ENCODE measurements around the gene PMEPA1. TPM values are rescaled to one million over a fixed set of nuclear protein-coding genes. Genes with fewer than 3 reads are reported as not detected.

PMEPA1 gene
- polyA plus RNA-seq (2011; rRNA removed) (131 and 150 TPM in 2 replicates), polyA plus RNA-seq (2017; fragmentation: RNase III; extraction: RNeasy Plus Mini Kit Qiagen cat#74134 plus additional on column Dnase treatment) (114 to 152 TPM (median 147 TPM) in 3 replicates), polyA minus RNA-seq (2011; rRNA and poly(A)+ RNA removed) (151 and 188 TPM in 2 replicates)
- 145 and 229 TPM in 2 replicates for polyA plus RNA-seq (2012; cell fraction: cytosol; rRNA removed)
- polyA plus RNA-seq (2012; cell fraction: nucleus; rRNA removed), result 263 and 339 TPM in 2 replicates

DNA sequence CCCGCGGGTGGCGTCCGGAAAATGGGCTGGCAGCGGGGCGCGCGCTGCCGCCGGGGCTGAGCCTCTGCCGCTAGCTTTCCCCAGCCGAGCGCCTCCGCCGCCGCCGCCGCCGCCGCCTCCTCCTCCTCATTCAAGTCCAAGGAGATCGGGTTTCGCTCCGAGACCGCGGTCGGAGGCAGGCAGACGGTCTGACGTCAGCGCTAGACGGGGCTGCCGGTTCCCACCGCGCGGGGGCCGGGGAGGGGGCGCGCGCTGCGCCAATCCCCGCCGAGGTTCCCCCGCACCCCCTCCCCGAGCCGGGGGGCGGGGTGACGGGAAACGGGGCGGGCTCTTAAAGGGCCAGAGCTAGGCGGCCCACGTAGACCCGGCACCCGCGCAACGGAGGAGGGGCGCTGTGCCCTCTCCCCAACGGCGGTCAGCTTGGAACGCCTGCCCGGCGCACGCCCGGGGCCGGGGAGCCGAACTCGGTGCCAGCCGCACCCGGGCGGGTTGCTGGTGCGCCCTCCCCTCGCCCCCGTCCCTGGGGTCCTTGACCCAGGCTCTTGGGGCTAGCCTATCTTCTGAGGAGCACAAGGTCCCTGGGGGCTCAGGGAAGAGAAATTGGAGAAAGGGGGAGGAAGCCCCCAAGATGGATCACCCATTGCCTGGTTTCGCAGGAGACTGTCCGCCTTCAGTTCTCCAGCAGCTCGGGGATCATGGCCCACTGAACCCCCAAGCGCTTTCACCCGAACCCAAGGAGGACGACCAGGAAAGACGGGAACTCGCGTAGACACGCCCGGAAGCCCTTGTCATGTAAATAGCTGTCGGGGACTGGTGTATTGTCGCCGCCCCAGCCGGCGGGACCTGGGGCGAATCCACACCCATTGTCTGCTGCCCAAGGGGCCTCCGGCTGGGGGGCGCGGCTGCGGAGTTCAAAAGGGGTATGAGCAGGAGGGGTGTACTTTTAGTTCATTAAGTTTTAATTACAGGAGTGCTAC, at the start of gene PMEPA1:
Gene PMEPA1 (minus strand): TSS at position 193 of the 977 bp plus-strand sequence. CDS start 433 bp downstream, outside the sequence.
- ATAC-seq (peak; percentile 73 to 83), DNase-seq (ENCODE audit: low read depth in 1 of 2, low spot score in 1 of 2) (peak; percentile 89 to 94), FAIRE-seq (no peak)
- WGBS (ENCODE audit: missing lambda C conversion rate), result 5% methylated on average over 6 of the region's 92 CpGs
- Histone ChIP-seq H3K9me3 (no peaks in the 10 kb centered on the region), H3K4me2 (peak within 1 kb of the TSS; percentile 90), H3K4me3 (peak within 1 kb of the TSS; percentile 81), H3K27ac (peak within 1 kb of the TSS; percentile 97 to 98), H3K4me1 (peaks cover 64% of the 10 kb centered on the region)
- ChIA-PET POLR2A (interaction anchor here (0.6 to 5.6 kb wide), 21 partner anchors 9 to 469 kb away, joined by 3 to 78 read pairs (median 8); no protein-coding TSS in a partner anchor), CTCF (interaction anchor here (0.8 to 4.0 kb wide), 22 partner anchors 10 to 499 kb away, joined by 3 to 27 read pairs (median 4); no protein-coding TSS in a partner anchor)
- TF ChIP-seq CHD4 (IDR thresholded peaks at IDR 0.05; ENCODE audit: borderline replicate concordance) (no peak), JUNB (IDR thresholded peaks at IDR 0.05) (no peak; the same call in 1 of the 2 replicates), HEYL (CRISPR knock-in tag; IDR thresholded peaks at IDR 0.05) (no peak), CHD2 (IDR thresholded peaks at IDR 0.05; ENCODE audit: low read length, partially characterized antibody) (no peak), FOSL2 (IDR thresholded peaks at IDR 0.05) (no peak), FOSL2 (CRISPR knock-in tag; IDR thresholded peaks at IDR 0.05) (peak; percentile 40), MYC (IDR thresholded peaks at IDR 0.05; ENCODE audit: borderline replicate concordance, low read length) (no peak), RAD21 (conservative IDR thresholded peaks at IDR 0.05 in 1 of 2, IDR thresholded peaks at IDR 0.05 in 1 of 2) (peak; percentile 4 to 40; a peak in 3 of 5 replicates), JUN (IDR thresholded peaks at IDR 0.05) (peak in 1 of 2 experiments; percentile 84), HOXB13 (CRISPR knock-in tag; IDR thresholded peaks at IDR 0.05; ENCODE audit: low read depth) (no peak), HOXB5 (CRISPR knock-in tag; IDR thresholded peaks at IDR 0.05) (peak; percentile 46; the same call in 1 of the 2 replicates), KDM1A (IDR thresholded peaks at IDR 0.05; ENCODE audit: low read depth) (no peak), TP53 (CRISPR knock-in tag; IDR thresholded peaks at IDR 0.05) (no peak), SMC3 (IDR thresholded peaks at IDR 0.05) (peak; percentile 43), POLR2AphosphoS2 (conservative IDR thresholded peaks at IDR 0.05; ENCODE audit: low read length) (no peak), CEBPB (IDR thresholded peaks at IDR 0.05) (no peak), E2F6 (IDR thresholded peaks at IDR 0.05; ENCODE audit: borderline replicate concordance, low read depth) (no peak; the same call in 1 of the 2 replicates), MAZ (IDR thresholded peaks at IDR 0.05; ENCODE audit: borderline replicate concordance, low read depth, low read length) (peak; percentile 87; the same call in 1 of the 2 replicates), ZSCAN20 (CRISPR knock-in tag; IDR thresholded peaks at IDR 0.05) (no peak), ZC3H11A (IDR thresholded peaks at IDR 0.05) (no peak), POLR2A (IDR thresholded peaks at IDR 0.05; ENCODE audit: low read length) (peak; percentile 64), FOSB (CRISPR knock-in tag; IDR thresholded peaks at IDR 0.05) (no peak), REST (IDR thresholded peaks at IDR 0.05) (no peak), SREBF2 (IDR thresholded peaks at IDR 0.05) (no peak), NR3C1 (IDR thresholded peaks at IDR 0.05) (no peak), GATA3 (IDR thresholded peaks at IDR 0.05; ENCODE audit: borderline replicate concordance) (peak; percentile 62), MAFK (IDR thresholded peaks at IDR 0.05; ENCODE audit: partially characterized antibody) (no peak), NFE2L2 (conservative IDR thresholded peaks at IDR 0.05; ENCODE audit: low read length) (no peak), RARB (CRISPR knock-in tag; IDR thresholded peaks at IDR 0.05) (no peak), PHF8 (IDR thresholded peaks at IDR 0.05; ENCODE audit: borderline replicate concordance, low read depth) (peak; percentile 68; the same call in 1 of the 2 replicates), FOXS1 (CRISPR knock-in tag; IDR thresholded peaks at IDR 0.05) (no peak)
- TF ChIP-seq, protein P1, sequence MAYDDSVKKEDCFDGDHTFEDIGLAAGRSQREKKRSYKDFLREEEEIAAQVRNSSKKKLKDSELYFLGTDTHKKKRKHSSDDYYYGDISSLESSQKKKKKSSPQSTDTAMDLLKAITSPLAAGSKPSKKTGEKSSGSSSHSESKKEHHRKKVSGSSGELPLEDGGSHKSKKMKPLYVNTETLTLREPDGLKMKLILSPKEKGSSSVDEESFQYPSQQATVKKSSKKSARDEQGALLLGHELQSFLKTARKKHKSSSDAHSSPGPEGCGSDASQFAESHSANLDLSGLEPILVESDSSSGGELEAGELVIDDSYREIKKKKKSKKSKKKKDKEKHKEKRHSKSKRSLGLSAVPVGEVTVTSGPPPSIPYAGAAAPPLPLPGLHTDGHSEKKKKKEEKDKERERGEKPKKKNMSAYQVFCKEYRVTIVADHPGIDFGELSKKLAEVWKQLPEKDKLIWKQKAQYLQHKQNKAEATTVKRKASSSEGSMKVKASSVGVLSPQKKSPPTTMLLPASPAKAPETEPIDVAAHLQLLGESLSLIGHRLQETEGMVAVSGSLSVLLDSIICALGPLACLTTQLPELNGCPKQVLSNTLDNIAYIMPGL (CRISPR knock-in tag; IDR thresholded peaks at IDR 0.05; ENCODE audit: borderline replicate concordance), result no peak
- TF ChIP-seq, protein P2, sequence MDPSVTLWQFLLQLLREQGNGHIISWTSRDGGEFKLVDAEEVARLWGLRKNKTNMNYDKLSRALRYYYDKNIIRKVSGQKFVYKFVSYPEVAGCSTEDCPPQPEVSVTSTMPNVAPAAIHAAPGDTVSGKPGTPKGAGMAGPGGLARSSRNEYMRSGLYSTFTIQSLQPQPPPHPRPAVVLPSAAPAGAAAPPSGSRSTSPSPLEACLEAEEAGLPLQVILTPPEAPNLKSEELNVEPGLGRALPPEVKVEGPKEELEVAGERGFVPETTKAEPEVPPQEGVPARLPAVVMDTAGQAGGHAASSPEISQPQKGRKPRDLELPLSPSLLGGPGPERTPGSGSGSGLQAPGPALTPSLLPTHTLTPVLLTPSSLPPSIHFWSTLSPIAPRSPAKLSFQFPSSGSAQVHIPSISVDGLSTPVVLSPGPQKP (IDR thresholded peaks at IDR 0.05; ENCODE audit: low read depth, low read length), result no peak

All from A549 (cell line).